Gastrocnemius medialis (tissue), 4 donors: Measurements from ENCODE around the gene HARS1. TPM values are rescaled to one million over a fixed set of nuclear protein-coding genes. Genes with fewer than 3 reads are reported as not detected.
"Not testable (repeated sequence)": the region's sequence is repeated elsewhere in the genome, so short reads cannot be mapped to it uniquely, and the experiment has no call there.

Experiments
- ATAC-seq, 2 donors: fragments of 150-250 bp; one replicate each; pipeline ENCODE4 v1.9.1; 2016
- DNase-seq, 2 donors: peaks; one replicate each; pipeline ENCODE4 v3.0.0-alpha.2; 2019
- H3K27ac ChIP-seq, 4 donors: fragments of 200-600 bp; sonication (generic); 1 replicate in 1 of 4; 2 replicates in 3 of 4; pipeline ENCODE4 v1.5.1; 2016 to 2018; ENCODE audit warnings: mild to moderate bottlenecking in 2 of 4, moderate library complexity in 1 of 4
- H3K27me3 ChIP-seq, 3 donors: fragments of 200-600 bp; sonication (generic) in 2 of 3; 1 replicate in 1 of 3; 2 replicates in 2 of 3; pipeline versions ENCODE4 v1.5.1 to v1.6.0; 2016 to 2019; ENCODE audit warnings: mild to moderate bottlenecking in 1 of 3, moderate library complexity in 1 of 3
- H3K36me3 ChIP-seq, 2 donors: fragments of 200-600 bp; sonication (generic) in 1 of 2; one replicate each; pipeline ENCODE4 v1.5.1; 2017 to 2018
- H3K4me1 ChIP-seq, 2 donors: fragments of 200-600 bp; sonication (generic) in 1 of 2; one replicate each; pipeline ENCODE4 v1.5.1; 2016 to 2017; ENCODE audit warnings: mild to moderate bottlenecking in 2 of 2
- H3K4me3 ChIP-seq, 4 donors: fragments of 200-600 bp; sonication (generic) in 3 of 4; 1 replicate in 1 of 4; 2 replicates in 3 of 4; pipeline ENCODE4 v1.5.1; 2016 to 2019; ENCODE audit warnings: mild to moderate bottlenecking in 2 of 4
- H3K9me3 ChIP-seq, 3 donors: fragments of 200-600 bp; sonication (generic) in 2 of 3; 1 replicate in 1 of 3; 2 replicates in 2 of 3; pipeline ENCODE4 v1.5.1; 2016 to 2019
- CTCF ChIP-seq, 5 experiments: fragments of 450-650 bp in 3 of 5; fragments of 200-600 bp in 2 of 5; sonication (generic) in 2 of 5; IDR thresholded peaks in 4 of 5; conservative IDR thresholded peaks in 1 of 5; 1 replicate in 4 of 5; 2 replicates in 1 of 5; pipeline ENCODE4 v1.5.1; 2016 to 2019; ENCODE audit warnings: antibody characterized with exemption in 5 of 5, mild to moderate bottlenecking in 3 of 5, moderate library complexity in 3 of 5
- POLR2A ChIP-seq, 2 donors: fragments of 450-650 bp; IDR thresholded peaks; one replicate each; pipeline ENCODE4 v1.6.1; 2017; ENCODE audit warnings: antibody characterized with exemption in 2 of 2, mild to moderate bottlenecking in 2 of 2, moderate library complexity in 2 of 2
- in situ Hi-C, 4 donors: fragments of 200-750 bp; cut with MboI; loops; one replicate each; pipeline versions ENCODE4 v1.15.0 to v1.8.0; 2017; ENCODE audit warnings: low sequenced_read_pairs in 4 of 4
- intact Hi-C: fragments of 100-400 bp; cut with DNase I; formaldehyde crosslinking; loops from one replicate; pipeline ENCODE4 v1.15.1; 2023; ENCODE audit warnings: low total_unique reads
- total RNA-seq, 4 donors: library from RNA; depleted of rRNA; stranded (reverse); fragments of >200 nt; gene quantifications; one replicate each; pipeline versions ENCODE4 v1.1.0 to v1.2.3, GENCODE V29; 2016

Gene HARS1
- total RNA-seq, 4 donors from 2014 or later, result 38.2 to 72.9 (median 59.4) TPM

GRCh38 chr5:140673187-140673976, 17.8 kb downstream of the HARS1 start, which contains the start of gene DND1:
Gene DND1, minus strand, starts transcription at chr5:140673576. Its CDS starts 34 bp downstream, at chr5:140673542.
- in situ Hi-C loops, result loop anchor here in 1 of 4 donors (25.0 kb wide), 1 partner anchor 261 kb away; the partner anchor contains the start of gene ANKHD1
- H3K4me1 ChIP-seq, result no peaks in the 10 kb centered on the region
- H3K36me3 ChIP-seq, result peaks cover 0 to 76% of the 10 kb centered on the region in 2 donors
- no peaks in the 10 kb centered on the region for H3K27me3 ChIP-seq
- H3K27ac ChIP-seq, result no peak within 1 kb of the TSS
- no peak for ATAC-seq
- intact Hi-C loops, result no loop called here
- H3K9me3 ChIP-seq, result no peaks in the 10 kb centered on the region
- H3K4me3 ChIP-seq, result no peak within 1 kb of the TSS
- TF ChIP-seq CTCF (IDR thresholded peaks at IDR 0.05 in 4 of 5, conservative IDR thresholded peaks at IDR 0.05 in 1 of 5), result no peak
- TF ChIP-seq POLR2A (IDR thresholded peaks at IDR 0.05), result no peak
- DNase-seq, result no peak

GRCh38 chr5:140672455-140673186, 18.5 kb downstream of the HARS1 start:
- DNase-seq (no peak), ATAC-seq (no peak)
- Histone ChIP-seq H3K27me3 (no peaks in the 10 kb centered on the region), H3K36me3 (peaks cover 0 to 76% of the 10 kb centered on the region in 2 donors), H3K27ac (no peak overlapping the region), H3K4me1 (no peaks in the 10 kb centered on the region), H3K4me3 (no peak overlapping the region), H3K9me3 (no peaks in the 10 kb centered on the region)
- TF ChIP-seq CTCF (IDR thresholded peaks at IDR 0.05 in 4 of 5, conservative IDR thresholded peaks at IDR 0.05 in 1 of 5) (no peak), POLR2A (IDR thresholded peaks at IDR 0.05) (no peak)
- intact Hi-C loops (no loop called here), in situ Hi-C loops (loop anchor here in 1 of 4 donors (25.0 kb wide), 1 partner anchor 260 kb away; the partner anchor contains the start of gene ANKHD1)

- TF ChIP-seq POLR2A (IDR thresholded peaks at IDR 0.05) (no peak), CTCF (IDR thresholded peaks at IDR 0.05 in 4 of 5, conservative IDR thresholded peaks at IDR 0.05 in 1 of 5) (no peak)
- H3K4me1 ChIP-seq, result no peaks in the 10 kb centered on the region
- H3K4me3 ChIP-seq, result no peak overlapping the region
- no peaks in the 10 kb centered on the region for H3K9me3 ChIP-seq
- H3K27me3 ChIP-seq, result no peaks in the 10 kb centered on the region
- ATAC-seq (no peak), DNase-seq (no peak)
- in situ Hi-C loops (loop anchor here in 1 of 4 donors (25.0 kb wide), 1 partner anchor 259 kb away; the partner anchor contains the start of gene ANKHD1), intact Hi-C loops (no loop called here)
- peaks cover 0 to 75% of the 10 kb centered on the region in 2 donors for H3K36me3 ChIP-seq
- no peak overlapping the region for H3K27ac ChIP-seq
Measured at GRCh38 chr5:140671472-140672125, 19.6 kb downstream of the HARS1 start.

DNA sequence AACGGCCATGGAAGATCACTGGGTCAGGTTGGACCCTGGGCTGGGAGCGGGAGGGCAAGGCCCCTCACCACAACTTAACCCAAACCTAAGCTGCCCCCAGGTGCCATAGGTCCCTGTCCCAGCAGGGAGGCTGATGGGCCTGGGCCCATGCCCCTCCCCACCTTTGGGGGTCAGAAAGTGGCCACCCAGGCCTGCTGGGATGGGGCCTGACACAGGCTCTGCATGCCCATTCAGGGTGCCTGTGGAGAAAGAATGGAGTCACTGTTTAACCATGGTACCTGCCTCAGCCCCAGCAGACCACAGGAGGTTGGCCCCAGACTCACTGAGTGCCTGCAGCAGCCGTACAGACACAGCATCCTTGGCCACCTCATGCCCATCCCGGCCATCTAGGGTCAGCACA, 20.1 kb downstream of the HARS1 start:
- H3K4me3 ChIP-seq, H3K9me3 ChIP-seq, intact Hi-C loops, ATAC-seq, H3K27ac ChIP-seq, H3K27me3 ChIP-seq, DNase-seq, H3K4me1 ChIP-seq: not testable (repeated sequence)
- peaks cover 0 to 70% of the 10 kb centered on the region in 2 donors for H3K36me3 ChIP-seq
- in situ Hi-C loops, result loop anchor here in 1 of 4 donors (25.0 kb wide), 1 partner anchor 259 kb away; the partner anchor contains the start of gene ANKHD1
